G401 (cell line): ENCODE measurements around the gene TMEM164. TPM values are rescaled to one million over a fixed set of nuclear protein-coding genes. Genes with fewer than 3 reads are reported as not detected.

Experiments
- DNase-seq: peaks from one replicate; pipeline ENCODE4 v3.0.0-alpha.2; 2015; ENCODE audit warnings: low spot score
- in situ Hi-C: cut with HindIII; loops from 2 replicates; pipeline ENCODE4 v1.10.0; 2016; ENCODE audit warnings: low sequenced_read_pairs, mixed read lengths
- total RNA-seq: library from RNA; depleted of rRNA; stranded (reverse); fragments of >200 nt; shearing (Covaris generic); gene quantifications from 2 replicates; pipeline ENCODE4 v1.2.3, GENCODE V29; 2014

TMEM164 gene
- total RNA-seq, 1 experiment from 2014 or later: 7.0 TPM

DNA sequence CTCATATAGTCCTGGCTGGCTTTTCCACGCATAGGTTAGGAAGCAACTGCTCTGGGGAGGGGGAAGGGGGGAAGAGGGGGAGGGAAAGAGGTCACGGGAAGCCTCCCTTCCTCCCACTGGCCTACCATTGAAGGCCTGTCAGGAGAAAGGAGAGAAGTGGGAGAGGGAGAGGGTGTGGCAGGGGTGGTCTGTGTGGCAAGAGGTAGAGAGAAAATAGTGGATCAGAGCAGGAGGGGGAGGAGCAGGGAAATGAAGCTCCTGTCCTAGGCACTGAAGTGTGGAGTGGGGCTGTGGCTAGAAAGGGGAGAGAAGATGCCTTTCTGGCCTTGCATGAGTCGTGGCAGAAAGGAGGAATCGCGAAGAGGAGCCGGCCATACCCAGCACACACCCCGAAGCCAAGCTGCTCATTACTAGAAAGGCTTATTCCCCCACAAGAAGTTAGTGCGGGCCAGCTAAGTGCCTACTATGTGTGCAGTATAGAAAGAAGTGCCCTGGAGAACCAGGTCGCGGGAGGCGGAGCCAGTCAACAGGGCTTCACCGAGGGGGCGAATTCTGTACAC is 1.1 kb upstream of the TMEM164 start:
- DNase-seq: no peak
- in situ Hi-C loops: no loop called here

DNA sequence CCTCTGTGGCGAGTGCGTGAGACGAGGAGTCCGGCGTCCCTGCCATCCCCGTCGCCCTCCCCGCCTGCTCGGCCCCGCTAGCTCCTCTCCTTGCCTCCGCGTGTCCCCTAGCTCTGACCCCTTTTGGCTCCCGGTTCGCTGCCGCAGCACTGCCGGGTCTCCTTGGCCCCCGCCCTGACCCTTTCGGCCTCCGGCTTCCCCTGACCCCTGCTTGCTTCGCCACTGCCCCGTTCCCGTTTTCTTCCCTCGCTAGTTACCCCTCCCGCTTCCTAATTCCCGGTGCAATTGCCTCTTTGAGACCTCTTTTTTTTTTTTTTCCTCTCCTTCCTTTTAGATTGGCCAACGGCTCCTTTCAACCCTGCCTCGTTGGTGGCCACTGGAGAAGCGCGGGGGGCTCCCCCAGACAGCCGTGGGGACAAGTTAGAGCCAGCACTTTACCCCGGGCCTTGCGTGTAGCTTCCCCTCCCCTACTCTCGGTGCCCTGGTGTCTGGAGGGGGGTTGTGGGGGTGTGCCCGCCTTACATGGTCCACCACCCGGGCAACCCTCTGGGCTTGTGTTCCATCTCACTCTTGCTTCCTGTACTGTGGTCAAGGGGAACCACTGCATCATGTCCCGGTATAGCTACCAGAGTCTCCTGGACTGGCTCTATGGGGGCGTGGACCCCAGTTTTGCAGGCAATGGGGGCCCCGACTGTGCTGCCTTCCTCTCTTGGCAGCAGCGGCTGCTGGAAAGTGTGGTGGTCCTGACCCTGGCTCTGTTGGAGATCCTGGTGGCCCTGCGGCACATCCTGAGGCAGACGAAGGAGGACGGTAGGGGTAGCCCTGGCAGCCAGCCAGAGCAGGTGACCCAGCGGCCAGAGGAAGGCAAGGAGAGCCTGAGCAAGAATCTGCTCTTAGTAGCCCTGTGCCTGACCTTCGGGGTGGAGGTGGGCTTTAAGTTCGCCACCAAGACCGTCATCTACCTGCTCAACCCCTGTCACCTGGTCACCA is 548 bp downstream of the TMEM164 start:
- in situ Hi-C loops: no loop called here
- DNase-seq: peak; percentile 18

DNA sequence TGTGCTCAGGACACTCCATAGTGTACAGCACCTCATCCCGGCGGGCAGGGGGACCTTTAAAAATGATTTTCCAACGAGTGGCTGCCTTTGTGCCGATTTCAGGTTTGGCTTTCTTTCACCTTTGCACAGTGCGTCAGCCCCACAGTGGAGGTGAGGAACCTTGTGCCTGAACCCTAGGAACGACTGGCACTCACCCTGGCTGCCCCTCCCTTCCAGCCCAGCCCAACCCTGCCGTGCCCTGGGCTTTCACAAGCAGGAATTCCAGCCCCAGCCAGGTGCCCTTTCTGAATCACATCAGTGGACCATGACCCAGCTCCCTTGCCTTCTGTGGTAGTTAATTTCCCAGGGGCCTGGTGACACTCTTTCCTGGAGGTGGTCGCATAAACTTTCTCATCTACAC is 1.3 kb downstream of the TMEM164 start:
- DNase-seq: peak; percentile 10
- in situ Hi-C loops: no loop called here

DNA sequence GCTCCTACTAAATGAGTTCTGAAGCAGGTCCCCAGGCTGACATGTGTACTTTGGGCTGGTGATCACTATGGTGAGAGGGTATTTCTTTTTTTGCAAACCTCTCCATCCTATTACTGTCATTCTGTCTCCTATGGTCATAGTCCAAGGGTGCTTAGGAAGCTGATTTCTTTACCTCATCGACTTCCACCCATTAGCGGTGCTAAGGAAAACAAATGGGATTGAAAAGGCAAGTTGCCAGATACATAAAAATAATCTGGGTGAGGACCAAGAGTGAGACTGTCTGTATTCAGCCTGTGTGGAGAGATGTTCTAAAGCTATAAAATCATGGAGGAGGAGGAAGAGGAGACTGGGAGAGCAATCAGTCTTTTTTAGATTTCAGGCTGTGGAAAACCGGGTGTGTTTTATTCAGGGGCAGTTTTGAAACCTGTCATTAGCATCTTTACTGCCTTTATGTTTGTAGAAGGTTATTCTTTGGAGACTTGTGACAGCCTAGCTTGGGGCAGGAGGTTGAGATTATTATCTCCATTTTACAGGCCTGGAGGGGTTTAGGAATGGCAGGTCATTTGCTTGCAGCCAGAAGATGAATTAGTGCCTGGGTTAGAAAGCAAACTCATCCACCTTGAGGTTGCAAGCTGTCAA is 1.9 kb downstream of the TMEM164 start:
- peak; percentile 6 for DNase-seq
- in situ Hi-C loops: no loop called here

DNA sequence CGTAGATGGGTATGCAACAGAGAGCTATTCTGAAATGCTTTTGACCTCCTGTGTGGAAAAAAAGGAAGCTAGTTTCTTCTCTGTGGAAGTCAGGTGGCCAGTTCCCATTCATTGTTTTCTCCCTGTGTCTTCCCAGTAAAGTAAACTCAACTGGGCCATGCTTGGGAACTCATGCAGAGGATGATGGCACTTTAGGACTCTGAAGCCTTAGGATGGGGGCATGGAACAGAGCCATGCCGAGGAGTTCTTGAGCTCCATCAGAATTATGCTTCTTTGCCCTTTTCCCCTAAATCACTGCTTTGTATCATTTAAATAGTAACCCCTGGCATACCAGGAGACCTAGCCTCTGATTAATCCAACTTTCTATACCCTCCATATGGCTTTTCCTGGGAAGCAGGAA is 3.2 kb downstream of the TMEM164 start:
- in situ Hi-C loops: no loop called here
- DNase-seq: no peak

DNA sequence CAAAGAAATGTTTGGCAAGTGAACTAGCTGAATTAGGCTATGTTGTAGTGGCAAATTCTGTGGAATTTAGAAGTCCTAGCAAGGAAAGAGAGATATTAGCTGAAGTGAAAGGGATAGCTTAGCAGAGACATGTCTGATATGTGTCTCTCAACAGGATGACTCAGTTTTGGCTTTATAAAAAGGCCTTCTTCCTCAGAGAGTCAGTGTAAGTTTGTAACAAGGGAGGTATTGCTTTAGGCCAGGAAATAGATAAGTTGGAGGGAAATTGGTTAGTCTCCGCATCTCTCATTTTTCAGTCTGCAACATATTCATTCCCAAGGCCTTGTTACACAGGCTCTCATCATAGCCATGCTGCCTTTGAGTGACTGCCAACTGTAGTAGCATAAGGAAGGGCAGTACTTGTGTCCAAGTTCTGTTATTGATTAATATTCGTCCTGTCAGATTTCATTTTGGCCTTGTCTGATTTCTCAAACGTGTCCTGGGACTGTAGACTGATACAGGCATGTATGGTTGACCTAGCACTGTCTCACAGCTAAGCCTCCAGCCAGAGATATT is 4.0 kb downstream of the TMEM164 start:
- in situ Hi-C loops: no loop called here
- DNase-seq: no peak

DNA sequence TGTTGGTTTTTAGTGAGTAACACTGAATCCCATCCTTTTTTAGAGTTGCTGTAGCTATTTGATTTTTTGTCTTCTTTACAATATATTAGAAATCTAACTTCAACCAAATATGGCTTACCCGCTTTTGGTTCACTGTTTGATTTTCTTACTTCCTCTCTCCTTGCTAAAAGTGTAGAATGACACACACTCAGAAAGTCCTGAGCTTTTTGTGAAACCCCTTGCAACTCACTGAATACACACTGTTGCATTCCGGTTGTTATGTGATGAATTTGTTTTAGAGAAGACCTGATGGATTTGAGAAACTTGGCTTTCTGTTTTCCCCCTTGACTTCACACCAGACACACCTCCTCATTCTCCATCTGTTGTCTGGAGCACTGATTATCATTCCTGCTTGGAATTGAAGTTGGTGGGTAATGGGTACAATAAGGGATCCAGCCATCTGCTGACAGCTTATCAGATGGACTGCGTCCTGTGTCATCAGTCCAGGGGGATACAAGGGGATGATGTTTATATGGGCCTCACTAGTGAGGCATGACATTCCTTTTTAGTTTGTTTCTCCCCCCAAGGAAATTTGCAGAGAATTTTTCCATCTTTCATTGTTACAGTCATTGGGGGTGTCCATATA is 5.2 kb downstream of the TMEM164 start:
- no peak for DNase-seq
- in situ Hi-C loops: no loop called here

DNA sequence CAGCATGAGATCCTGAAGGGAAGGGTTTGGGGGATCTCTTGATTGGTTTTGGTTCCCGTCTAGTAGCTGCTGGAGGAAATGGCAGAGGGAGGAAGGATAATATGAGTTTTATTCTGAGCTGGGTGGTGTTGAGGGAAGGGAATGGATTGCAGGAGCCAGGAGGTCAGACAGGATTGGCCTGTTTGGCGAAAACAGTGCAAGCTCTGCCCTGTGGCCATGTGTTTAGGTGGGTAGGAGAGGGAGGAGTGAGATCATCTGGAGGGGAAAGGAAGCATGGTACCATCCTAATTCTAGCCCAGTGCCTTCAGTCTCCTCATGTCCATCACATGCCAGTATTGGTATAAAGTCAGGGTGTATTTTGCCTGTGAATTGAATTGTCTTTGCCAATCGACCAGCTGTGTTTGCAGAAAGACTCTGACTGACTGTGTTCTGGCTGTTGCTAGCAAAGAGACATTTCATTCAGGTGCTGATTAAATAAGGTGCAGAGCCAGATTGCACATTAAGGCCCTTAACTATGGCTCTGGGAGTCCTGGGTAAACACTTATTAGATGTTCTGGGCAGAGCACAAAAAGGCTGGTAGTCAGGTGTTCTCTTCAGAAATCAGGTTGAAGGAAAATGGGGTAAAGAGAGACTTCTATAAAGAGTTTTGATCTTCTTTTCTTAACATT is 10.0 kb downstream of the TMEM164 start:
- DNase-seq: no peak
- in situ Hi-C loops: no loop called here

DNA sequence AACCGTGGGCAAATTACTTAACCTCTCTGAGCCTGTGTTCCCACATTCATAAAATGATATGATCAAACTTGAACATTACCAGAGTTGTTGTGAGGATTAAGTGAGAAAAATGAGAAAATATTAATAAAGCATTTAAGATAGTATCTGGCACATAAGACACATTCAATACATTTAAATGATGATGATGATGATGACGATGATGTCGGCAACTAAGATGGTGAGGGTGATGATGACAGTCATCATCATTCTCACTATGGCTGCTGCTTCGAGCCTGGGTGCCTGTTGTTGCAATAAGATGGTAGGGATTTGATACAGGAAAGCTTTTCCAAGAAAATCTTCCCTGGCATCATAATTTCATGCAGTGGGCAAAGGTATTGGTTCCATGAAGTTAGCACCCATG is 11.1 kb downstream of the TMEM164 start:
- in situ Hi-C loops: no loop called here
- DNase-seq: no peak

DNA sequence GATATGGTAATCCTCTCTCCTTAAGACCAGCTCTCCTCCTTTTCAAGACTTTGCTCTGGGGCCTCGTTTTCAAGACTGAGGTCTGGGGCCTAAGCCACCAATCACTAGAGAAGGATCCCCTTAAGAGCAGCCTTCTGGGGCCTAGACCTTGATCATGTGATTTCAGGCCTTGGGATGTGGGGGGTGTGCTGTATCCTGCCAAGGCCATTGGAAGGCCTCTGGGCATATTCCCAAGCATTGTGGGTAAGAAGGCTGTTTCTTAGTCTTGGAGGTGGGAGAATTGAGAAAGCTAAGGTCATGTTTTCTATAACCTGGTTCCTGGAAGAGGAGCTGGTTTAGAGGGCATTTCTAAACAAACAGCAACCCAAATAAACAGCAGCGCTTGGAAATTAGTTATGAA is 12.1 kb downstream of the TMEM164 start:
- in situ Hi-C loops: no loop called here
- no peak for DNase-seq

DNA sequence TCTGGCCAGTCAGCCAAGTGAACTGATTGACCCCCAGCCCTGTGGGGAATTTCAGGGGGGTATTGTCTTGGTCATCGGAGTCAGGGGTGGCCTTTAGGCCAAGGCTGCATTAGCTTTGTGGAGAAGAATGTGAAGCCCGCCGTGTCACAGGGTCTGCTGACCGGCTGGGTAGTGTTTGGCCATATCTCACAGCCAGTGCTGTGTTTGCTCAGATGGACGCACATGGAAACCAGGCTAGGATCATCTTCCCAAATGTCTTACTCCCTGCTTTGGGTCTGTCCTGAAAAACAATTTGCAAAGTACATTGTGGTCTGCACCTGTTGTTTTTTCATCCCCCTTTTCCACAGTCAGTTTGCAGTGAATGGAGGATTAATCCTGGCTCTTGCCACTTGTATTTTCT is 13.0 kb downstream of the TMEM164 start:
- in situ Hi-C loops: no loop called here
- no peak for DNase-seq

DNA sequence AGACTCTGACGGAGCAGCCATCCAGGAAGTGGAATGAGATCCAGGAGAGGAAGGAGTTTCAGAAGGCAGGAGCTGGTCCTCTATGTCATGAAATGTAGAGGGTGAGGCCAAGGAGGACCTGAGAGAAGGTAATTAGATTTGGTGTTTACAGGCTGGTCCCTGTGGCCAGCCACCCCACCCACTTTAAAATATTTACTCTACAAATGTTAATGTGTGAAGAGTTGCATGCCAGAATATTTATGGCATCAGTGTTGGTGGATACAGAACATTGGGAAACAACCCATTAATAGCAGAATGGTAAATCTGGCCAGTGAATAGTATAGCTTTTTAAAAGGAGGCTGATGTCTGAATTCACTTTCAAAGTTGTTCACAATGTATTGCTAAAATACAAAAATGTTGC is 17.6 kb downstream of the TMEM164 start:
- in situ Hi-C loops: no loop called here
- DNase-seq: no peak

DNA sequence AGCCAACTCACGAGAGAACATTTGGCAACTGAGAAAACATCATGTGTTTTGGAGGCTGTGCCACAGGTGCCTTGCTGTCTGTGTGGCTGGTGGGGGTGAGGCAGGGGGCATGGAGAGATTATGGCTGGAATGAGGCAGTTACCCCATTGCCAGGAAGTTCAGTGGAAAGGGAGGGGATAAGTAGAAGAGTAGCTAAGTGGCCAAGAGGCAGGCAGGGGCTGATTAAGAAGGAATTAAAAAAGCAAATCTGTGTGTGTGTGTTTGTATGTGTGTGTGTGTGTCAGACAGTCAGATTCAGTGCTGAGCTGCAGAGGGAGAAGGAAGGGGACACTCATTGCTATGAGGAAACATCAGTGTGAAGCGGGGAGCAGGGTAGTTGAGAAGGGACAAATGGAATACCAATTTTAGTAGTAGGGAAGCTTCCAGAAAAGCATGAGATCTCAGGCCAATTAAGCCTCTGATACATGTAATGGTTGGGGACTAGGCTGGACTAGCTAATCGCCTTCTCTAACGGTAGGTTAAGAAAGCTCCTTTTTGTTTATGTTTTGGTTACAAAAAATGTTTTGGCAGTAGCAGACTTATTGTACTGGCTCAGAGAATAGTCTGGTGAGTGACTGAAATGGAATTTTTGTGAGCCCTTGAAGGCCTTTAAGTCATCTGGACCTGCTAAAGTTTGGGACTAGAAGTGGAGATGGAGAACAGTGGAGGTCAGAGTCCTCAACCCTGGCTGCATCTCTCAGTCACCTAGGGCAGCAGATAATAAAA is 18.5 kb downstream of the TMEM164 start:
- in situ Hi-C loops: no loop called here

DNA sequence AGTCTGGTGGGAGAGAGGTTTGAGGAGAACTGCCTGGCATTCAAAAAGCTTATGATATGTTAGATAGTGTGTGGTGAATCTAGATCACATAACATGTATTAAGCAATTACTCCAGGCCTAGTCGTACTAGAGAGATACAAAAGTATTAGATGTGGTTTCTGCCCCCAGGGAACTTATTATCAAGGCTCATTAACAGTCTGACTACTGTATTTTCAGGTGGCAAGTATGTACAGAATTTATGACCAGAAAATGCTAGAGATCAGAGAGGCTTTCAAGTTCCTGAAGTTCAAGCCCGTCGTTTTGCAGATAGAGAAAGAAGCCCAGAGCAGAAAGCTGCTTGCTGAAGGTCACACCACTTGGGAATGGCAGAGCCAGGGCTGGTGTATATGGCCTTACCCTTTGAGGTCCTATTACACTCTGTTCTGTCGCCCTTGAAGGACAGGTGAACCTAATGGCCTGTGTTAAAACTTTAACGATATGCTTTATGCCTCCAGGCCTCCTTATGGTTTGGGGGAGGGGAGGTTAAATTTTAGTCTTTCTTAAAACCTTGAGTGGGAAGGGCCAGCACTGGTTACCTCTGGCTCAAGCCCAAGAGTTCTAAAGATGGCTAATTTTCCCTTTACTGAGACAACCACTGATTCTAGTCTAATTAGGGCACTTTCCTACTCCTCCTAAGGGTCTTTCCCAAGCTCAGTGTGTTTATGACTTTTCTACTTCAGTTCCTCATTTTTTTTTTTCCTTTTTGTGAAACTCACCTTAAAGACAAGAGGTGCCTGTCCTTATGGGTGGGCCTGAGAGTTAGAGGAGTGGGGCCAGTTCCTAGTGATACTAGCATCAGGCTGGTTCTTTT is 19.9 kb downstream of the TMEM164 start:
- DNase-seq: no peak
- in situ Hi-C loops: no loop called here

More for the DNA sequence above, 18.5 kb downstream of the TMEM164 start:
- no peak for DNase-seq

DNA sequence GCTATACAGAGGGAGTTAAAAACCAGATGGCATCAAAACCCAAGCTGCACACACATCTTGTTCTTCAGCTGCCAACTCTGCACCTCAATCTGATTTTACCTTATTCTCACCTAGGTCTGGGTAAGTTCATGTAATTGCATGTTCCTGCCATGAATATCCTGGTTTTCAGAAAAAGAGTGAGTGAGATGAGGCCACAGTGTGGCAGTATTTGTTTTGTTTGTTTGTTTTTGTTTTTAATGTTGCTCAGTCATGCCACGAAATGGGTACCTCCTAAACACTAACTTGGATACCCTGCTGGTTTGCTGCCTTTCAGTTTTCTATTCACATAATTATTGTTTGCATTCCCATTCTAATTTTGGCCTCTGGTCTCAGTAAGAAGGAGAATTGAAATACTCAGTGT is 22.5 kb downstream of the TMEM164 start:
- in situ Hi-C loops: no loop called here
- no peak for DNase-seq

DNA sequence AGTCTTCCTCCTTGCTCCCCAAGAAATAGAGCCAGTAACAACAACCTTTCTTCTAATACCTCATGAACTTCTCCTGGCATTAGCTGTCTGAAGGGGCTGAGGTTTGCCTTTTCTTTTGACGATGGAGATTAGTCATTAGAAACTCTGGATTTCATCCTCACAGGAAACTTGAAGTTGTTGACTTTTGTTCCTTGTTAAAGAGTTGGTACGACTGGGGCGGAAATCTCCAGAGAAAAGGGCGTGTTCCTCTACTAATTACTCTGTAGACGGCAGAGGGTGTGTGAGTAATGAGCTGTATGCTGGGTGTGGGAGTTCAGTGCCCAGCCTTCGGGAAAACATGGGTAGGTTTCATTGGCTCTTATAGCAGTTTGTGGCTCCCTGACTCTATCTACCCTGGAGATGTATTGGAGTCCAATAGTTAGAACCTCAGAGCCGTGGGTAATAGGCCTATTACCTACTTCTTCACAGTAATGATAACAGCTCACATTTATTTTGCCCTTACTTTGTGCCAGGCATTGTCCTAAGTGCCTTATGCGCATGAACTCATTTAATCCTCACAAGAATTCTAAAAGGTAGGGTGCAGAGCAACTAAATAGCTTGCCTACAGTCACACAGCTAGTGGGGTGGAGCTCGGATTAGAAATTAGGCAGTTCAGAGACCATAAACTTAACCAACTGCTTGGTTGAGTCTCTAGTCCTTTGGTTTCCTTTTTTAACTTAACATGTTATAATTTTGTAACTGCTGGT is 23.4 kb downstream of the TMEM164 start:
- in situ Hi-C loops: no loop called here
- no peak for DNase-seq
